NCI-H1694 treated with DMSO at 0.1 percent for 48 hours (cell line): ENCODE data around the gene HIP1.
"Not testable (repeated sequence)": the region's sequence is repeated elsewhere in the genome, so short reads cannot be mapped to it uniquely, and the experiment has no call there.

Experiments used
- DNase-seq: peaks from one replicate; lab custom pipeline; 2025; lab: John Stamatoyannopoulos, UW

HIP1 gene

GRCh38 chr7:75642810-75643486, 95.8 kb downstream of the HIP1 start:
- DNase-seq, result peak; percentile 65

GRCh38 chr7:75640201-75640600, 98.5 kb downstream of the HIP1 start:
- no peak for DNase-seq

- peak; percentile 15 for DNase-seq
Measured at GRCh38 chr7:75639886-75640190, 98.9 kb downstream of the HIP1 start.

- peak; percentile 21 for DNase-seq
Measured at GRCh38 chr7:75639071-75639885, 99.5 kb downstream of the HIP1 start.

- no peak for DNase-seq
Measured at GRCh38 chr7:75638594-75639070, 100.1 kb downstream of the HIP1 start.

GRCh38 chr7:75637854-75638593, 100.7 kb downstream of the HIP1 start:
- DNase-seq, result no peak

- no peak for DNase-seq
Measured at GRCh38 chr7:75635036-75635435, 103.7 kb downstream of the HIP1 start.

- not testable (repeated sequence) for DNase-seq
Measured at GRCh38 chr7:75632587-75632986, 106.2 kb downstream of the HIP1 start.

GRCh38 chr7:75631711-75632110, 107.0 kb downstream of the HIP1 start:
- DNase-seq, result no peak

- DNase-seq, result no peak
Measured at GRCh38 chr7:75630549-75630948, 108.2 kb downstream of the HIP1 start.

- DNase-seq, result no peak
Measured at GRCh38 chr7:75629044-75629443, 109.7 kb downstream of the HIP1 start.

GRCh38 chr7:75628055-75628454, 110.7 kb downstream of the HIP1 start:
- DNase-seq, result no peak

- no peak for DNase-seq
Measured at GRCh38 chr7:75626954-75627353, 111.8 kb downstream of the HIP1 start.

GRCh38 chr7:75625868-75626267, 112.9 kb downstream of the HIP1 start:
- DNase-seq, result no peak

- no peak for DNase-seq
Measured at GRCh38 chr7:75624134-75624832, 114.5 kb downstream of the HIP1 start.

GRCh38 chr7:75623390-75624133, 115.2 kb downstream of the HIP1 start:
- DNase-seq, result no peak

GRCh38 chr7:75621124-75621523, 117.6 kb downstream of the HIP1 start:
- no peak for DNase-seq

GRCh38 chr7:75619636-75620035, 119.1 kb downstream of the HIP1 start:
- DNase-seq, result no peak

GRCh38 chr7:75617634-75618234, 121.0 kb downstream of the HIP1 start:
- DNase-seq, result no peak

- no peak for DNase-seq
Measured at GRCh38 chr7:75616421-75617167, 122.1 kb downstream of the HIP1 start.
